Measurements from ENCODE around the gene CNN3. TPM values are rescaled to one million over a fixed set of nuclear protein-coding genes. Genes with fewer than 3 reads are reported as not detected.
"Not testable (repeated sequence)": the region's sequence is repeated elsewhere in the genome, so short reads cannot be mapped to it uniquely, and the experiment has no call there.

CNN3 gene
- total RNA-seq, 1 donor from 2014 or later: 2.7 TPM

DNA sequence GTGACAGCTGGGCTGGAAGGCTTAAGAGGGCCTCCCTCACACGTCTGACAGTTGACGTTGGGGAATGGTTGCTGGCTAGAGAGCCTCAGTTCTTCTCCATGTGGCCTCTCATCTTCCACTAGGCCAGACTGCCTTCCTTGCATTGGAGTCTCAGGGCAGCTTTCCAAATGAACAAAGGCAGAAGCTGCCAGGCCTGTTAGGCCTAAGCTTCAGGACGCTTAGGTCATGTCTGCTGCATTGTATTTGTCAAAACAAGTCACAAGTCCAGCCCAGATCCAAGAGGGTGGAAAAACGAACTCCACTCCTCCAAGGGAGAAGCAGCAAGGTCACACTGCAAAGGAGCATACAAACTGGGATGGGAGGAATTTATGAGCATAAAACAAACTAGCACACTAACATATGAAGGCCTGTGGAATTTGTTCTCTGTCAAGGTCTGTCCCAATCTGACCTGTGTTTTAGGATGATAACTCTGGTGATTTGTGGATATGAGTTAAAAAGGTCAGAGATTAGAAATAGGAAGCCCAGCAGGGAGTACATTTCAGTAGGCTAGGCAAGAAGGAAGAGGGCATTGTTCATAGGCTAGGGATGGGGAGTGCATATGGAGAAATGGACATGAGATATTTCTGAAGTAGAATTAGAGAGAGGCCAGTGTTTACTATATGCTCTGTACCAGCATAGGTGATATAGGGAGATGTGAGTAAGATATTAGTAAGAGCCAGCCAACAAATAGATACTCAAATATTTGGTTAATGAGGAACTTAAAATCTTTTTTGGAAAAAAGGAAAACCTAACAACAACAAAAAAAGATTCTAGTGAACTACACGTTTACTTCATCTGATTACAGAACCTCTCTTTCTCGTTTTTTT lies 29.1 kb upstream of the CNN3 start:
- Mint-ChIP-seq H3K36me3 (ENCODE audit: low read depth) (no peaks in the 10 kb centered on the region), H3K27me3 (no peaks in the 10 kb centered on the region), H3K9me3 (peaks cover 3% of the 10 kb centered on the region), H3K4me1 (no peaks in the 10 kb centered on the region), H3K4me3 (no peak overlapping the region), H3K27ac (no peak overlapping the region)
- intact Hi-C loops (cut with micrococcal nuclease): no loop called here
- DNase-seq: no peak

- H3K27ac Mint-ChIP-seq: no peak overlapping the region
- DNase-seq: no peak
- intact Hi-C loops (cut with micrococcal nuclease): no loop called here
- H3K36me3 Mint-ChIP-seq (ENCODE audit: low read depth): no peaks in the 10 kb centered on the region
- H3K4me3 Mint-ChIP-seq: no peak overlapping the region
- no peaks in the 10 kb centered on the region for H3K4me1 Mint-ChIP-seq
- no peaks in the 10 kb centered on the region for H3K27me3 Mint-ChIP-seq
- peaks cover 3% of the 10 kb centered on the region for H3K9me3 Mint-ChIP-seq
These were observed 27.6 kb upstream of the CNN3 start for GRCh38 chr1:94954263-94955220.

GRCh38 chr1:94953746-94954145 lies 26.8 kb upstream of the CNN3 start:
- no peak for DNase-seq
- H3K36me3 Mint-ChIP-seq (ENCODE audit: low read depth): no peaks in the 10 kb centered on the region
- H3K9me3 Mint-ChIP-seq: peaks cover 3% of the 10 kb centered on the region
- no peak overlapping the region for H3K27ac Mint-ChIP-seq
- H3K4me3 Mint-ChIP-seq: no peak overlapping the region
- H3K4me1 Mint-ChIP-seq: no peaks in the 10 kb centered on the region
- intact Hi-C loops (cut with micrococcal nuclease): no loop called here
- no peaks in the 10 kb centered on the region for H3K27me3 Mint-ChIP-seq

DNA sequence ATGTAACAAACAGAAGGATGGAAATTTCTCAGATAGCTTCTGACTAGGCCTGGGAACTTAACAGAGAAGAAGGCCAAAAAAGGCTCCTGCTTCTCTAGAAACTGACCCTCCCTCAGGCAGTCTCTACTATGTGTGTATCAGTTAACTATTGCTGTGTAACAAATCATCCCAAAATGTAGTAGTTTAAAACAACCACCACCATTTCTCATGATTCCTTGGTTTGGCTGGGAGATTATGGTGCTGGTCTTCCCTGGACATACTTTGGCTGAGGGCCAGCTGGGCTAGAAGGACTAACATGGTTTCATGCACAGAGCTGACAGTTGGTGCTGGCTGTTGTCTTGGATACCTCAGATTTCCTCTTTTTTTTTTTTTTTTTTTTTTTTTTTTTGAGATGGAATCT lies 26.2 kb upstream of the CNN3 start:
- Mint-ChIP-seq H3K27ac (no peak overlapping the region), H3K36me3 (ENCODE audit: low read depth) (no peaks in the 10 kb centered on the region), H3K4me1 (no peaks in the 10 kb centered on the region), H3K27me3 (no peaks in the 10 kb centered on the region), H3K4me3 (no peak overlapping the region), H3K9me3 (peaks cover 3% of the 10 kb centered on the region)
- DNase-seq: no peak
- intact Hi-C loops (cut with micrococcal nuclease): no loop called here

- Mint-ChIP-seq H3K27me3 (no peaks in the 10 kb centered on the region), H3K27ac (no peak overlapping the region), H3K36me3 (ENCODE audit: low read depth) (no peaks in the 10 kb centered on the region), H3K4me1 (no peaks in the 10 kb centered on the region), H3K4me3 (no peak overlapping the region), H3K9me3 (peaks cover 3% of the 10 kb centered on the region)
- intact Hi-C loops (cut with micrococcal nuclease): no loop called here
- DNase-seq: no peak
These were observed 25.6 kb upstream of the CNN3 start for GRCh38 chr1:94952539-94952938.

DNA sequence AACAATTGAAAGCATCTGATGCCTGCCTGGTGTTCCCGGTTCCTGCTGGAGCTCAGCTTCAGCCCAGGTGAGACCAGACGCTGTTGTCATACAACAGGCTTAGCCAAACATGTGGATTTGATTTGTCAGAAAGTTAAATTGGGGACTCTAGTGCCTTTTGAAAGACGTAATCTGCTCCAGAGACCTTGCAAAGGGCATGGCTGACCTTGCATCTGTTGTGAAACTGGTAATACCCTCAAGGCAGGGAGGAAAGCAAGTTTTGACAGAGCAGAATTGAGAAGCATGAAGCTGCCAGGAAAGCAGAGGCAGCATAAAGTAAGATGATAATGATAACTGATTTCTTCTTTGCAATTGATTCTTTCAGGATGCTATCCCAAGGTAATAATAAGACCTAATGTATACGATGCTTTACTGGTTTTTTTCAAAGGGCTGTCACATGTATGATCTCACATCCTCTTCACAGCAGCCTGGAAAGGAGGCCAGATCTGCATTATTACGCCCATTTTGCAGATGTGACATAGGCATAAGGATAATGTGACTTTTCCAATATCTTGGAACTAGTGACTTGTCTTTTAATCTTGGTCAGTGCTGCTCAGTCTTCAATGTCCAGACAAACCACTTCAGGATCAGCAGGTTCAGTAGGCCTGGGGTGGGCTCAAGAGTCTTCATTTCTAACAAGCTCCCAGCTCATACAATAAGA lies 24.7 kb upstream of the CNN3 start:
- H3K27ac Mint-ChIP-seq: no peak overlapping the region
- no peak for DNase-seq
- no peaks in the 10 kb centered on the region for H3K36me3 Mint-ChIP-seq (ENCODE audit: low read depth)
- intact Hi-C loops (cut with micrococcal nuclease): no loop called here
- H3K4me3 Mint-ChIP-seq: no peak overlapping the region
- H3K9me3 Mint-ChIP-seq: peaks cover 3% of the 10 kb centered on the region
- no peaks in the 10 kb centered on the region for H3K4me1 Mint-ChIP-seq
- peaks cover 1% of the 10 kb centered on the region for H3K27me3 Mint-ChIP-seq

- peaks cover 3% of the 10 kb centered on the region for H3K27me3 Mint-ChIP-seq
- no peak overlapping the region for H3K4me3 Mint-ChIP-seq
- H3K9me3 Mint-ChIP-seq: peaks cover 3% of the 10 kb centered on the region
- H3K27ac Mint-ChIP-seq: no peak overlapping the region
- intact Hi-C loops (cut with micrococcal nuclease): no loop called here
- no peaks in the 10 kb centered on the region for H3K36me3 Mint-ChIP-seq (ENCODE audit: low read depth)
- H3K4me1 Mint-ChIP-seq: no peaks in the 10 kb centered on the region
- no peak for DNase-seq
These were observed 24.1 kb upstream of the CNN3 start for GRCh38 chr1:94951046-94951445.

DNA sequence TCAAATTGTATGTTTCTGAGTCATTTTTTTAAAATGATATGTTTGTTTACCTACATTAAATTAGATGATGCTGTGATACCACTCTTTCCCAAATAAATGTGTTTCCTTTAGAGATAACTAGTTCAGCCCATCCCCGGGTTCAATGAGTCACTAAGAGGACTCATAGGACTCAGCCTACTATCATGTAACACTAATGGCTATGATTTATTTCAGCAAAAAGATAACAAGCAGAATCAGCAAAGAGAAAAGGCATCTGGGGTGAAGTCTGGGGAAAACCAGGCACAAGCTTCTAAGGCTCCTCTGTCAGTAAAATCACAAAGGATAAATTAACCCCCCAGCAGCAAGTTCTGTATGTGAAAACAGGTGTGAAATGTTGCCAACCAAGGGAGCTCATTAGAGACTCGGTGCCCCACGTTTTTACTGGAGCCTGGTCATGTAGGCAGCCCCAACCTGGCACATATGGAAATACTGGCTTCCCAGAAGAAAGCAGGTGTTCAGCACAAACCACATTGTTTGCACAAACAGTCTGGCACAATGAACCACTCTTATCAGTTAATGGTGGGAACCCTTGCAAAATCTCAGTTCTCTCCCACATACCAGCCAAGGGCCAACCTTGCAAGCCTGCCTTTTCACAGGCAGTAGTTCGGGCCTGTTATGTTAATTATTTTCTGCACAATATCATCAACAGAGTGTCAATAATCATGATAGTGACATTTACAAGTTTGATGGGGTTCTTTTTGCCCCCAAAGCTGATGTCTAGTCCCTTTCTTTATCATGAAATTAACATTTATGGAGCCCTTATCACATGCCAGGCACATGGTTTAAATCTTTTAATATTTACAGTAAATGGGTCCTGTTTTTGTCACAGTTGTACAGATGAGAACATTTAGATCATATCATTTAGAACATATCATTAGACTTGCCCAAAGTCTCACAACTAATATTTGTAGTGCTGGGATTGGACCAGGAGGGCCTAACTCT lies 23.1 kb upstream of the CNN3 start:
- peaks cover 3% of the 10 kb centered on the region for H3K9me3 Mint-ChIP-seq
- no peak overlapping the region for H3K4me3 Mint-ChIP-seq
- no peak overlapping the region for H3K27ac Mint-ChIP-seq
- no peaks in the 10 kb centered on the region for H3K36me3 Mint-ChIP-seq (ENCODE audit: low read depth)
- peaks cover 7% of the 10 kb centered on the region for H3K27me3 Mint-ChIP-seq
- intact Hi-C loops (cut with micrococcal nuclease): no loop called here
- no peaks in the 10 kb centered on the region for H3K4me1 Mint-ChIP-seq
- DNase-seq: no peak

GRCh38 chr1:94947437-94947836 lies 20.5 kb upstream of the CNN3 start:
- no peak for DNase-seq
- Mint-ChIP-seq H3K27ac (no peak overlapping the region), H3K9me3 (no peaks in the 10 kb centered on the region), H3K36me3 (ENCODE audit: low read depth) (no peaks in the 10 kb centered on the region), H3K4me3 (no peak overlapping the region), H3K27me3 (peaks cover 15% of the 10 kb centered on the region), H3K4me1 (no peaks in the 10 kb centered on the region)
- intact Hi-C loops (cut with micrococcal nuclease): no loop called here

DNA sequence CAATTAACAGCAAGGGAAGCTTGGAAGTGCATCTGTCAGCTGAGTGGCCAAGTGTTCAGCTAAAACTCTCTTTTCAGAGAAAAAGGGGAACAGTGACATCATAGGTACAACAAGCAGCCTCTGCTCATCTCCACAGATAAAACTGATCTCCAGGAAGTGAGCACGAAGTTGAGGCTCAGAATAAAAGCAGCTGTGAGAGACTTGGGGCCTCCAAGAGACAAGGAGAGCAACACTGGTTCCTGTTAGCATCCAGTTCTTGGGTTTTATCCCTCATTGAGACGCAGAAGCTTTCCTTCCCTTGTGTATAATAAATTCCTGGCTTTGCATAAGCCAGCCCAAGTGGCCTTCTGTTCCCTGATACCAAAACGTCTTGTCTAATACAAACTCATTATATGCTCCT lies 20.0 kb upstream of the CNN3 start:
- Mint-ChIP-seq H3K27me3 (peaks cover 15% of the 10 kb centered on the region), H3K4me3 (no peak overlapping the region), H3K9me3 (no peaks in the 10 kb centered on the region), H3K36me3 (ENCODE audit: low read depth) (no peaks in the 10 kb centered on the region), H3K27ac (no peak overlapping the region), H3K4me1 (no peaks in the 10 kb centered on the region)
- intact Hi-C loops (cut with micrococcal nuclease): no loop called here
- no peak for DNase-seq

GRCh38 chr1:94942171-94943128 lies 15.5 kb upstream of the CNN3 start:
- DNase-seq: no peak
- H3K27ac Mint-ChIP-seq: no peak overlapping the region
- H3K36me3 Mint-ChIP-seq (ENCODE audit: low read depth): no peaks in the 10 kb centered on the region
- H3K4me1 Mint-ChIP-seq: peaks cover 2% of the 10 kb centered on the region
- H3K9me3 Mint-ChIP-seq: no peaks in the 10 kb centered on the region
- H3K4me3 Mint-ChIP-seq: no peak overlapping the region
- intact Hi-C loops (cut with micrococcal nuclease): no loop called here
- peaks cover 19% of the 10 kb centered on the region for H3K27me3 Mint-ChIP-seq

DNA sequence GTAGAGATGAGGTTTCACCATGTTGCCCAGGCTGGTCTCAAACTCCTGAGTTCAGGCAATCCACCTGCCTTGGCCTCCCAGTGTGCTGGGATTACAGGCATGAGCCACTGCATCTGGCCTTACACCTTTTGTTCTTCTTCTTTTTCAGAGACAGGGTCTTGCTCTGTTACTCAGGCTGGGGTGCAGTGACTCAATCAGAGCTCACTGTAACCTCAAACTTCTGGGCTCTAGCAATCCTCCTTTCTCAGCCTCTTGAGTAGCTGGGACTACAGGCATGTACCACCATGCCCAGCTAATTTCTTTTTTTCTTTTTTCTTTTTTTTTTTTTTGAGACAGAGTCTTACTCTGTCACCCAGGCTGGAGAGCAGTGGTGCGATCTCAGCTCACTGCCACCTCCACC lies 14.6 kb upstream of the CNN3 start:
- intact Hi-C loops (cut with micrococcal nuclease): not testable (repeated sequence)

More for the DNA sequence above, 14.6 kb upstream of the CNN3 start:
- H3K9me3 Mint-ChIP-seq; H3K4me1 Mint-ChIP-seq; H3K4me3 Mint-ChIP-seq; DNase-seq; H3K36me3 Mint-ChIP-seq (ENCODE audit: low read depth); H3K27ac Mint-ChIP-seq: not testable (repeated sequence)
- H3K27me3 Mint-ChIP-seq: peaks cover 18% of the 10 kb centered on the region

All from activated CD4-positive, alpha-beta T cell treated with anti-CD3 and anti-CD28 coated beads, Interleukin-2, amount 10 ng/mL, durations not matched to agents 24 days and 14 days (primary cell).